ENCODE measurements around the gene RXRB. TPM values are rescaled to one million over a fixed set of nuclear protein-coding genes. Genes with fewer than 3 reads are reported as not detected.

The RXRB gene
- total and polyA plus RNA-seq, 2 of the 8 experiments (the other 6 are each of a cell fraction or from before 2014, with no cell fraction given) = 13.0 to 18.1 TPM

- no peak overlapping the region for H2BK12ac ChIP-seq (ENCODE audit: low read depth, low read length)
- no peak overlapping the region for H2BK20ac ChIP-seq (ENCODE audit: low read length)
- no peak overlapping the region for H3K27ac ChIP-seq (ENCODE audit: low read depth, low read length)
- H3K79me2 ChIP-seq (ENCODE audit: control insufficient read depth in 1 of 2, insufficient read depth in 2 of 2, low read length in 2 of 2) = no peaks in the 10 kb centered on the region
- H3K56ac ChIP-seq (replicated peaks; ENCODE audit: insufficient read length, low read depth, low read length) = no peak overlapping the region
- no peak overlapping the region for H3K4me2 ChIP-seq (ENCODE audit: insufficient read depth in 1 of 2, low read depth in 2 of 2, low read length in 2 of 2)
- POLR2A ChIA-PET (ENCODE audit: partially characterized antibody) = interaction anchor here (0.6 kb wide), 1 partner anchor 188 kb away, joined by 3 read pairs; no protein-coding TSS in a partner anchor
- no peaks in the 10 kb centered on the region for H3K27me3 ChIP-seq (replicated peaks in 1 of 4; ENCODE audit: control insufficient read depth in 3 of 4, extremely low read depth in 1 of 4, insufficient read depth in 3 of 4, low read length in 3 of 4)
- H4K8ac ChIP-seq (ENCODE audit: extremely low read depth, insufficient read depth, low read length) = no peak overlapping the region
- no peaks in the 10 kb centered on the region for H3K79me1 ChIP-seq (ENCODE audit: low read depth, low read length)
- no peak overlapping the region for H2BK15ac ChIP-seq (ENCODE audit: low read length)
- H4K5ac ChIP-seq (ENCODE audit: insufficient read length, low read depth, low read length) = no peak overlapping the region
- H3K23me2 ChIP-seq (ENCODE audit: low read depth, low read length) = no peaks in the 10 kb centered on the region
- no peak overlapping the region for H4K91ac ChIP-seq (replicated peaks; ENCODE audit: insufficient read length, low read length)
- FAIRE-seq = no peak
- H3K18ac ChIP-seq (ENCODE audit: extremely low read depth, low read length) = no peak overlapping the region
- no peak overlapping the region for H2BK5ac ChIP-seq (ENCODE audit: low read depth, low read length)
- H2AFZ ChIP-seq (ENCODE audit: low read length) = no peak overlapping the region
- H3K14ac ChIP-seq (ENCODE audit: insufficient read length) = no peak overlapping the region
- no peak for TF ChIP-seq RFX5 (IDR thresholded peaks at IDR 0.05; ENCODE audit: borderline replicate concordance, low read depth, low read length)
- no peaks in the 10 kb centered on the region; a peak in 2 of 7 replicates for H3K4me1 ChIP-seq (replicated peaks in 1 of 4; ENCODE audit: control insufficient read depth in 3 of 4, insufficient read depth in 4 of 4, low read length in 3 of 4)
- H3K9me3 ChIP-seq (ENCODE audit: insufficient read depth in 2 of 2, low read depth in 1 of 2, low read length in 1 of 2) = no peaks in the 10 kb centered on the region
- H2AK5ac ChIP-seq (ENCODE audit: low read depth, low read length) = no peak overlapping the region
- H2BK120ac ChIP-seq (replicated peaks; ENCODE audit: low read depth, low read length) = no peak overlapping the region
- CTCF ChIA-PET (ENCODE audit: partially characterized antibody) = interaction anchor here (1.1 to 1.2 kb wide), 2 partner anchors 19 to 78 kb away, joined by 3 read pairs; no protein-coding TSS in a partner anchor
- H3K4ac ChIP-seq (replicated peaks; ENCODE audit: insufficient read length, low read depth, low read length) = no peak overlapping the region
- H3K4me3 ChIP-seq (ENCODE audit: extremely low read depth in 1 of 4, insufficient read depth in 2 of 4, low read depth in 3 of 4, low read length in 4 of 4) = no peak overlapping the region
- H3K36me3 ChIP-seq (ENCODE audit: control insufficient read depth in 2 of 4, insufficient read depth in 4 of 4, low read length in 3 of 4) = no peaks in the 10 kb centered on the region
- no peak overlapping the region for H3K23ac ChIP-seq (ENCODE audit: insufficient read length)
- no peaks in the 10 kb centered on the region for H4K20me1 ChIP-seq (replicated peaks in 1 of 2; ENCODE audit: control insufficient read depth in 1 of 2, insufficient read depth in 2 of 2, low read length in 2 of 2)
- no peak overlapping the region for H3K9ac ChIP-seq (replicated peaks in 1 of 4; ENCODE audit: extremely low read depth in 1 of 4, low read depth in 3 of 4, low read length in 3 of 4)
- DNase-seq (ENCODE audit: low read depth in 1 of 2, low spot score in 2 of 2) = no peak
- WGBS, 2 experiments (ENCODE audit: extremely low coverage in 1 of 2, insufficient coverage in 1 of 2, insufficient read length in 1 of 2, insufficient replicate concordance in 2 of 2, low coverage in 1 of 2, low lambda C conversion rate in 2 of 2, missing lambda C conversion rate in 1 of 2) = 61% methylated on average over 2 of the region's 5 CpGs; no CpG with 5 or more reads in 1 of the 2 experiments
Measured at GRCh38 chr6:33168639-33169038, 31.8 kb downstream of the RXRB start.

All from H1 (cell line).